Neural cell (in vitro differentiated cells): ENCODE data around the gene ADARB2. TPM values are rescaled to one million over a fixed set of nuclear protein-coding genes. Genes with fewer than 3 reads are reported as not detected.

Experiments
- H2AFZ ChIP-seq: fragments of 200-600, 300-800 bp; sonication (generic), shearing (Covaris generic); 2 replicates; pipeline ENCODE4 v1.6.0; 2014; ENCODE audit warnings: low read depth, mild to moderate bottlenecking, antibody characterized with exemption, low read length, moderate library complexity
- H3F3A ChIP-seq: fragments of 200-600 bp; shearing (Covaris generic); 2 replicates; pipeline ENCODE4 v1.6.1; 2016; ENCODE audit warnings: mild to moderate bottlenecking, moderate library complexity, mixed read lengths, antibody characterized with exemption, low read length; ENCODE audit not compliant: insufficient read depth, poor library complexity, severe bottlenecking
- H3K27ac ChIP-seq: fragments of 200-600, 300-800 bp; sonication (generic), shearing (Covaris generic); 2 replicates; pipeline ENCODE4 v1.5.1; 2014; ENCODE audit warnings: mild to moderate bottlenecking, low read length, moderate library complexity
- H3K27me3 ChIP-seq: fragments of 300-800, 200-600 bp; sonication (generic), shearing (Covaris generic); 2 replicates; pipeline ENCODE4 v1.6.0; 2014; ENCODE audit warnings: mild to moderate bottlenecking, low read depth, low read length, moderate library complexity; ENCODE audit not compliant: insufficient read depth
- H3K36me3 ChIP-seq: fragments of 300-800, 200-600 bp; sonication (generic), shearing (Covaris generic); 2 replicates; pipeline ENCODE4 v1.5.1; 2014; ENCODE audit warnings: mild to moderate bottlenecking, antibody characterized with exemption, low read length, moderate library complexity; ENCODE audit not compliant: insufficient read depth
- H3K4me2 ChIP-seq: fragments of 300-800, 200-600 bp; sonication (generic), shearing (Covaris generic); 2 replicates; pipeline ENCODE4 v1.6.0; 2014; ENCODE audit warnings: mild to moderate bottlenecking, low read length
- H3K4me3 ChIP-seq: fragments of 300-800, 200-600 bp; sonication (generic), shearing (Covaris generic); 2 replicates; pipeline ENCODE4 v1.5.1; 2014; ENCODE audit warnings: mild to moderate bottlenecking, low read length, moderate library complexity
- H3K79me2 ChIP-seq: fragments of 200-600 bp; shearing (Covaris generic); replicated peaks from 2 replicates; pipeline ENCODE4 v1.6.0; 2014; ENCODE audit warnings: mild to moderate bottlenecking, low read length, moderate library complexity; ENCODE audit not compliant: insufficient read depth
- H3K9ac ChIP-seq: fragments of 300-800, 200-600 bp; sonication (generic), shearing (Covaris generic); 2 replicates; pipeline ENCODE4 v1.6.1; 2016; ENCODE audit warnings: mild to moderate bottlenecking, low read length, mixed read lengths
- H3K9me2 ChIP-seq: fragments of 200-600 bp; shearing (Covaris generic); 2 replicates; pipeline ENCODE4 v1.6.1; 2016; ENCODE audit warnings: mild to moderate bottlenecking, low read length, mixed read lengths; ENCODE audit not compliant: insufficient read depth
- H3K9me3 ChIP-seq: fragments of 200-600, 300-800 bp; sonication (generic), shearing (Covaris generic); 2 replicates; pipeline ENCODE4 v1.6.1; 2016; ENCODE audit warnings: mild to moderate bottlenecking, mixed run types, low read length, moderate library complexity, mixed read lengths
- H4K20me1 ChIP-seq: fragments of 200-600 bp; shearing (Covaris generic); 2 replicates; pipeline ENCODE4 v1.6.1; 2016; ENCODE audit warnings: mild to moderate bottlenecking, mixed run types; ENCODE audit not compliant: insufficient read depth
- CTCF ChIP-seq: fragments of 450-650 bp; IDR thresholded peaks from 2 replicates; pipeline ENCODE4 v1.5.1; 2014; ENCODE audit warnings: antibody characterized with exemption, mild to moderate bottlenecking, moderate library complexity; ENCODE audit not compliant: poor library complexity, severe bottlenecking
- EP300 ChIP-seq: fragments of 450-650 bp; conservative IDR thresholded peaks from 2 replicates; pipeline ENCODE4 v1.6.1; 2014; ENCODE audit warnings: antibody characterized with exemption, mild to moderate bottlenecking, moderate library complexity; ENCODE audit not compliant: poor library complexity, severe bottlenecking
- EZH2 ChIP-seq: fragments of 200-600, 300-800 bp; shearing (Covaris generic), sonication (generic); IDR thresholded peaks from 2 replicates; pipeline ENCODE4 v1.6.1; 2014; ENCODE audit warnings: antibody characterized with exemption, low read length, borderline replicate concordance, mild to moderate bottlenecking; ENCODE audit not compliant: insufficient read depth, poor library complexity, severe bottlenecking
- MXI1 ChIP-seq: fragments of 450-650 bp; conservative IDR thresholded peaks from 2 replicates; pipeline ENCODE4 v1.6.1; 2014; ENCODE audit warnings: antibody characterized with exemption, mild to moderate bottlenecking; ENCODE audit not compliant: poor library complexity, severe bottlenecking
- POLR2AphosphoS5 ChIP-seq: IDR thresholded peaks from 2 replicates; pipeline ENCODE4 v1.6.1; 2012
- RAD21 ChIP-seq: fragments of 450-650 bp; conservative IDR thresholded peaks from 2 replicates; pipeline ENCODE4 v1.6.1; 2014; ENCODE audit warnings: antibody characterized with exemption, mild to moderate bottlenecking, moderate library complexity
- REST ChIP-seq: IDR thresholded peaks from 2 replicates; pipeline ENCODE4 v1.6.1; 2012; ENCODE audit warnings: borderline replicate concordance
- SMC3 ChIP-seq: fragments of 450-650 bp; conservative IDR thresholded peaks from 2 replicates; pipeline ENCODE4 v1.6.1; 2014; ENCODE audit warnings: antibody characterized with exemption, mild to moderate bottlenecking, moderate library complexity; ENCODE audit not compliant: poor library complexity
- TAF1 ChIP-seq: IDR thresholded peaks from 2 replicates; pipeline ENCODE4 v1.6.1; 2012; ENCODE audit warnings: low read depth
- polyA plus RNA-seq: library from polyadenylated mRNA; depleted of rRNA; stranded (reverse); fragments of >200 nt; gene quantifications from 2 replicates; pipeline ENCODE4 v1.2.3, GENCODE V29; 2014

The ADARB2 gene
- polyA plus RNA-seq, 1 donor from 2014 or later, result 3.6 TPM

GRCh38 chr10:1576467-1577372 is 160.6 kb downstream of the ADARB2 start:
- no peaks in the 10 kb centered on the region for H3K36me3 ChIP-seq
- H3K9ac ChIP-seq, result no peak overlapping the region
- H3K27me3 ChIP-seq, result no peaks in the 10 kb centered on the region
- H3K79me2 ChIP-seq, result no peaks in the 10 kb centered on the region
- no peaks in the 10 kb centered on the region for H3F3A ChIP-seq
- no peaks in the 10 kb centered on the region for H3K9me2 ChIP-seq
- H3K4me3 ChIP-seq, result no peak overlapping the region
- no peaks in the 10 kb centered on the region for H4K20me1 ChIP-seq
- no peaks in the 10 kb centered on the region for H3K9me3 ChIP-seq
- no peak overlapping the region for H3K4me2 ChIP-seq
- H2AFZ ChIP-seq, result no peak overlapping the region
- TF ChIP-seq POLR2AphosphoS5 (no peak), REST (no peak), EZH2 (no peak), SMC3 (no peak), RAD21 (no peak), CTCF (no peak), MXI1 (no peak), EP300 (no peak), TAF1 (no peak)
- no peak overlapping the region for H3K27ac ChIP-seq

- Histone ChIP-seq H3F3A (no peaks in the 10 kb centered on the region), H4K20me1 (no peaks in the 10 kb centered on the region), H3K79me2 (no peaks in the 10 kb centered on the region), H3K9me2 (no peaks in the 10 kb centered on the region), H3K9me3 (no peaks in the 10 kb centered on the region), H3K27me3 (no peaks in the 10 kb centered on the region), H3K9ac (no peak overlapping the region), H3K36me3 (no peaks in the 10 kb centered on the region), H3K4me3 (no peak overlapping the region), H3K27ac (no peak overlapping the region), H2AFZ (no peak overlapping the region), H3K4me2 (no peak overlapping the region)
- no peak for TF ChIP-seq SMC3
- TF ChIP-seq MXI1, result no peak
- no peak for TF ChIP-seq POLR2AphosphoS5
- no peak for TF ChIP-seq EZH2
Measured at GRCh38 chr10:1575481-1576244, 161.7 kb downstream of the ADARB2 start.
